ENCODE results near the gene RUSC2. TPM values are rescaled to one million over a fixed set of nuclear protein-coding genes. Genes with fewer than 3 reads are reported as not detected.
"Not testable (repeated sequence)": the region's sequence is repeated elsewhere in the genome, so short reads cannot be mapped to it uniquely, and the experiment has no call there.

RUSC2 gene
- total and polyA plus RNA-seq, 2 of the 13 experiments (the other 11 are each of a cell fraction or from before 2014, with no cell fraction given): 2.8 to 3.3 TPM

DNA sequence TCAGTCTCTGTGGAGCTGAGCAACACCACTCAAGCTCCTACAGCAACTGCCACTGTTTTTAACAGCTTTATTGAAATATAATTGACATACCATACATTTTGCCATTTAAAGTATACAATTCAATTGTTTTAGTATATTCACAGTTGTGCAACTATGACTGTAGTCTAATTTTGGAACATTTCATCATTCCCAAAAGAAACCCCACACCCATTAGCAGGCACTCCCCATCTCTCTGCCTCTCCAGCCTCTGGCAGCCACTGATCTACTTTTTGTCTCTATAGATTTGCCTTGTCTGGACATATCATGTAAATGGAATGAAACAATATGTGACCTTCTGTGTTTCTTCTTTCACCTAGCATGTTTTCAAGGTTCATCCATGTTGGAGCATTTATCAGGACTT, 43.5 kb downstream of the RUSC2 start:
- FAIRE-seq: no peak
- POLR2A ChIA-PET: no interaction called here
- Histone ChIP-seq H3K79me2 (ENCODE audit: insufficient read depth, low read length) (no peaks in the 10 kb centered on the region), H3K4me3 (replicated peaks in 1 of 3; ENCODE audit: insufficient read depth in 1 of 3, low read depth in 2 of 3, low read length in 3 of 3) (no peak overlapping the region), H3K4me2 (ENCODE audit: low read depth, low read length) (no peak overlapping the region), H3K9ac (ENCODE audit: insufficient read depth, low read depth, low read length) (no peak overlapping the region), H3K9me3 (ENCODE audit: low read length) (no peaks in the 10 kb centered on the region), H3K36me3 (replicated peaks in 1 of 2; ENCODE audit: control insufficient read depth in 1 of 2, insufficient read depth in 2 of 2, low read length in 2 of 2) (no peaks in the 10 kb centered on the region), H3K27ac (ENCODE audit: extremely low read length, insufficient read depth, low read length) (no peak overlapping the region), H4K20me1 (ENCODE audit: insufficient read depth, low read length) (no peaks in the 10 kb centered on the region), H2AFZ (ENCODE audit: low read length) (no peak overlapping the region), H3K27me3 (ENCODE audit: control insufficient read depth in 1 of 2, insufficient read depth in 2 of 2, low read length in 2 of 2) (no peaks in the 10 kb centered on the region), H3K4me1 (ENCODE audit: insufficient read depth, low read length) (no peaks in the 10 kb centered on the region)
- in situ Hi-C loops (cut with HindIII; ENCODE audit: extremely low pct_ligation_motif_present, low pct_unique_long_range_greater_than_20kb): no loop called here
- ATAC-seq: no peak
- TF ChIP-seq, protein P1, sequence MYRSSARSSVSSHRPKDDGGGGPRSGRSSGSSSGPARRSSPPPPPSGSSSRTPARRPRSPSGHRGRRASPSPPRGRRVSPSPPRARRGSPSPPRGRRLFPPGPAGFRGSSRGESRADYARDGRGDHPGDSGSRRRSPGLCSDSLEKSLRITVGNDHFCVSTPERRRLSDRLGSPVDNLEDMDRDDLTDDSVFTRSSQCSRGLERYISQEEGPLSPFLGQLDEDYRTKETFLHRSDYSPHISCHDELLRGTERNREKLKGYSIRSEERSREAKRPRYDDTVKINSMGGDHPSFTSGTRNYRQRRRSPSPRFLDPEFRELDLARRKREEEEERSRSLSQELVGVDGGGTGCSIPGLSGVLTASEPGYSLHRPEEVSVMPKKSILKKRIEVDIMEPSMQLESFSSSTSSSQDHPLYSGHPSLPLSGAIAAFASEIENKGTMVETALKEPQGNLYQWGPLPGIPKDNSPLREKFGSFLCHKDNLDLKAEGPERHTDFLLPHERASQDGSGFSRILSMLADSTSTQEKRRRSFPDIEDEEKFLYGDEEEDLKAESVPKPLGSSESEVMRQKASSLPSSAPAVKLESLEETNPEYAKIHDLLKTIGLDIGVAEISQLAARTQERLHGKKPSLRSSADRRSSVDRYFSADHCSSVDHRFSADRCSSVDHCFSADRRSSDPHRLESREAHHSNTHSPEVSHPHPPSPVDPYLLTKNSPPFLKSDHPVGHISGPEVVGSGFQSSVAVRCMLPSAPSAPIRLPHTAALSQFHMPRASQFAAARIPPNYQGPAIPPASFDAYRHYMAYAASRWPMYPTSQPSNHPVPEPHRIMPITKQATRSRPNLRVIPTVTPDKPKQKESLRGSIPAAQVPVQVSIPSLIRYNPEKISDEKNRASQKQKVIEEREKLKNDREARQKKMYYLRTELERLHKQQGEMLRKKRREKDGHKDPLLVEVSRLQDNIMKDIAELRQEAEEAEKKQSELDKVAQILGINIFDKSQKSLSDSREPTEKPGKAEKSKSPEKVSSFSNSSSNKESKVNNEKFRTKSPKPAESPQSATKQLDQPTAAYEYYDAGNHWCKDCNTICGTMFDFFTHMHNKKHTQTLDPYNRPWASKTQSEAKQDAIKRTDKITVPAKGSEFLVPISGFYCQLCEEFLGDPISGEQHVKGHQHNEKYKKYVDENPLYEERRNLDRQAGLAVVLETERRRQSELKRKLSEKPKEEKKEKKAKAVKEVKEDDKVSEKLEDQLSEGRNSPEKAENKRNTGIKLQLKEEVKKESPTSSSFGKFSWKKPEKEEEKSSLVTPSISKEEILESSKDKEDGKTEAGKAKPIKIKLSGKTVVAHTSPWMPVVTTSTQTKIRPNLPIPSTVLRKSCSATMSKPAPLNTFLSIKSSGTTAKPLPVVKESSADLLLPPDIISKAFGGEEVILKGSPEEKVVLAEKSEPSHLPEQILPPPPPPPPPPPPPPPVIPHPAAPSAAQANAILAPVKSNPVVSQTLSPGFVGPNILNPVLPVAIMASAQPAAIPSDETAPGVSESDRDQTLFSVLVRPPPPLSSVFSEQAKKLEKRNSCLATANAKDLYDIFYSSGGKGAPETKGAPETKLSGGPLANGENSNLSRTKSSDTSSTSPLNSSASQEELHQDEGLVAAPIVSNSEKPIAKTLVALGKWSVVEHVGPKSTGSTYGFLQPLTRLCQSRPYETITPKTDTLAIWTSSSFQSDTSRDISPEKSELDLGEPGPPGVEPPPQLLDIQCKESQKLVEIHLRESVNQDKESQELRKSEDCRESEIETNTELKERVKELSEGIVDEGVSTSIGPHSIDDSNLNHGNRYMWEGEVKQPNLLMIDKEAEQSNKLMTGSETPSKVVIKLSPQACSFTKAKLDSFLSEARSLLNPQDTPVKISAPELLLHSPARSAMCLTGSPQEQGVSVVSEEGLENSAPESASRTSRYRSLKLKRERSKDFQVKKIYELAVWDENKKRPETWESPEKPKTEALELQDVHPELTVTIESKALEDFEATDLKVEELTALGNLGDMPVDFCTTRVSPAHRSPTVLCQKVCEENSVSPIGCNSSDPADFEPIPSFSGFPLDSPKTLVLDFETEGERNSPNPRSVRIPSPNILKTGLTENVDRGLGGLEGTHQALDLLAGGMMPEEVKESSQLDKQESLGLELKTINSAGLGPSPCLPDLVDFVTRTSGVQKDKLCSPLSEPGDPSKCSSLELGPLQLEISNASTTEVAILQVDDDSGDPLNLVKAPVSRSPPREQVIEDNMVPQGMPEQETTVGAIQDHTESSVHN (CRISPR knock-in tag; IDR thresholded peaks at IDR 0.05): no peak
- TF ChIP-seq ZNF383 (CRISPR knock-in tag; IDR thresholded peaks at IDR 0.05; ENCODE audit: borderline replicate concordance): no peak
- no peak for TF ChIP-seq ZNF605 (CRISPR knock-in tag; IDR thresholded peaks at IDR 0.05)
- TF ChIP-seq, protein P2, sequence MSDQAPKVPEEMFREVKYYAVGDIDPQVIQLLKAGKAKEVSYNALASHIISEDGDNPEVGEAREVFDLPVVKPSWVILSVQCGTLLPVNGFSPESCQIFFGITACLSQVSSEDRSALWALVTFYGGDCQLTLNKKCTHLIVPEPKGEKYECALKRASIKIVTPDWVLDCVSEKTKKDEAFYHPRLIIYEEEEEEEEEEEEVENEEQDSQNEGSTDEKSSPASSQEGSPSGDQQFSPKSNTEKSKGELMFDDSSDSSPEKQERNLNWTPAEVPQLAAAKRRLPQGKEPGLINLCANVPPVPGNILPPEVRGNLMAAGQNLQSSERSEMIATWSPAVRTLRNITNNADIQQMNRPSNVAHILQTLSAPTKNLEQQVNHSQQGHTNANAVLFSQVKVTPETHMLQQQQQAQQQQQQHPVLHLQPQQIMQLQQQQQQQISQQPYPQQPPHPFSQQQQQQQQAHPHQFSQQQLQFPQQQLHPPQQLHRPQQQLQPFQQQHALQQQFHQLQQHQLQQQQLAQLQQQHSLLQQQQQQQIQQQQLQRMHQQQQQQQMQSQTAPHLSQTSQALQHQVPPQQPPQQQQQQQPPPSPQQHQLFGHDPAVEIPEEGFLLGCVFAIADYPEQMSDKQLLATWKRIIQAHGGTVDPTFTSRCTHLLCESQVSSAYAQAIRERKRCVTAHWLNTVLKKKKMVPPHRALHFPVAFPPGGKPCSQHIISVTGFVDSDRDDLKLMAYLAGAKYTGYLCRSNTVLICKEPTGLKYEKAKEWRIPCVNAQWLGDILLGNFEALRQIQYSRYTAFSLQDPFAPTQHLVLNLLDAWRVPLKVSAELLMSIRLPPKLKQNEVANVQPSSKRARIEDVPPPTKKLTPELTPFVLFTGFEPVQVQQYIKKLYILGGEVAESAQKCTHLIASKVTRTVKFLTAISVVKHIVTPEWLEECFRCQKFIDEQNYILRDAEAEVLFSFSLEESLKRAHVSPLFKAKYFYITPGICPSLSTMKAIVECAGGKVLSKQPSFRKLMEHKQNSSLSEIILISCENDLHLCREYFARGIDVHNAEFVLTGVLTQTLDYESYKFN (CRISPR knock-in tag; conservative IDR thresholded peaks at IDR 0.05): no peak
- no peak for DNase-seq (ENCODE audit: low spot score)
- intact Hi-C loops (cut with micrococcal nuclease; ENCODE audit: unreplicated experiment): no loop called here
- CTCF ChIA-PET (ENCODE audit: low intra/inter-chr PET ratio, low total read pairs): no interaction called here
- BruUV-seq (replicated peaks): no TSS peak

DNA sequence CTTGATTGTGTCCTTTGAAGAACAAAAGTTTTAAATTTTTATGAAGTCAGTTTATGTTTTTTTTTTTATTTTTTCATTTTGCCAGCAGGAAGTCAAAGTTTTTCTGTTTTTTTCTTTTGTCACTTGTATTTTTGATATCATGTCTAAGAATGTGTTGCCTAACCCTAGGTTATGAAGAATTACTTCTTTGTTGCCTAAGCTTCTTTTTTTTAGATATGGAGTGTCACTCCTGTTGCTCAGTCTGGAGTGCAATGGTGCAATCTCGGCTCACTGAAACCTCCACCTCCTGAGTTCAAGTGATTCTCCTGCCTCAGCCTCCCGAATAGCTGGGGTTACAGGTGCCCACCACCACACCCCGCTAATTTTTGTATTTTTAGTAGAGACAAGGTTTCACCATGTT, 45.0 kb downstream of the RUSC2 start:
- intact Hi-C loops (cut with micrococcal nuclease; ENCODE audit: unreplicated experiment); ATAC-seq; H4K20me1 ChIP-seq (ENCODE audit: insufficient read depth, low read length); H3K4me1 ChIP-seq (ENCODE audit: insufficient read depth, low read length); H3K4me2 ChIP-seq (ENCODE audit: low read depth, low read length); H2AFZ ChIP-seq (ENCODE audit: low read length); H3K27ac ChIP-seq (ENCODE audit: extremely low read length, insufficient read depth, low read length); DNase-seq (ENCODE audit: low spot score); H3K36me3 ChIP-seq (replicated peaks in 1 of 2; ENCODE audit: control insufficient read depth in 1 of 2, insufficient read depth in 2 of 2, low read length in 2 of 2); in situ Hi-C loops (cut with HindIII; ENCODE audit: extremely low pct_ligation_motif_present, low pct_unique_long_range_greater_than_20kb); BruUV-seq (replicated peaks); H3K4me3 ChIP-seq (replicated peaks in 1 of 3; ENCODE audit: insufficient read depth in 1 of 3, low read depth in 2 of 3, low read length in 3 of 3); H3K9me3 ChIP-seq (ENCODE audit: low read length); H3K27me3 ChIP-seq (ENCODE audit: control insufficient read depth in 1 of 2, insufficient read depth in 2 of 2, low read length in 2 of 2); FAIRE-seq; H3K9ac ChIP-seq (ENCODE audit: insufficient read depth, low read depth, low read length); H3K79me2 ChIP-seq (ENCODE audit: insufficient read depth, low read length); POLR2A ChIA-PET: not testable (repeated sequence)
- 97% methylated on average over 3 of the region's 3 CpGs for WGBS (ENCODE audit: low lambda C conversion rate)
- CTCF ChIA-PET (ENCODE audit: low intra/inter-chr PET ratio, low total read pairs): interaction anchor here (0.7 kb wide), 1 partner anchor 901 kb away, joined by 3 read pairs; no protein-coding TSS in a partner anchor
